D721Med (cell line): ENCODE results near the gene NECTIN2.

Experiments used
- DNase-seq: peaks from one replicate; pipeline ENCODE4 v3.0.0; 2011; ENCODE audit warnings: low spot score; ENCODE audit not compliant: insufficient read length
- FAIRE-seq: peaks from 2 replicates; lab custom pipeline; 2011; peaks lifted over from hg19 to GRCh38; lab: Jason Lieb, UNC
- TF ChIP-seq, protein P1 (sequence below): IDR thresholded peaks from 2 replicates; pipeline ENCODE4 v1.5.1; 2012; ENCODE audit warnings: mild to moderate bottlenecking, control low read depth; ENCODE audit not compliant: insufficient read depth; ENCODE audit errors: missing control alignments

Gene NECTIN2

DNA sequence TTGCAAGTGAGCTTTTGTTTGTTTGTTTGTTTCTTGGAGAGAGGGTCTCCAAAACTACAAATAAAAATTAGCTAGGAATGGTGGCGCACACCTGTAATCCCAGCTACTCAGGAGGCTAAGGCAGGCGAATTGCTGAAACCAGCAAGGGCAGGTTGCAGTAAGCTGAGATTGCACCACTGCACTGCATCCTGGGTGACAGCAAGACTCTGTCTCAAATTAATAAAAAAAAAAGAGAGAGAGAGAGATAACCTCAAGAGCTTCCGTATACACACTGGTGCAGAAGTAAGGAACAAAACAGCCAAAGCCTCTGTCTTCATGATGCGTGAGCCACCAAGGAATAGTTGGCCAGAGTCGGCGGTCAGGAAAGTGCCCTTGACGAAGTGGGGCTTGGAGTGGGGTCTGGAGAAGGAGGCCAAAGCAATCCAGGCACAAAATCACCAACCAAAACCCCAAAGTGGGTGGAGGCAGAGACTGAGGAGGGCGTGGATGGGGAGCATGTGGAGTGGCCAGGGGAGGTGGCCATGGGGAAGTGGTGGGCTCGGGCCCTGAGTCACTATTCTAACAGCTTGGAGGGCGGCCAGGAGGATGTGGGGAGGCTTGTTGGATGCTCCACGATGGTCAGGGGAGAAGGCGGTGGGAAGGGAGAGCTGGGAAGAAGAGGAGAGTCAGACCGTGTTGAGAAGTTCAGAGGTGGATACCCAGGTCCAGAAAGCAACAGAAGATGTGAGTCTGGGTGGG, 23.8 kb downstream of the NECTIN2 start:
- TF ChIP-seq, protein P1, sequence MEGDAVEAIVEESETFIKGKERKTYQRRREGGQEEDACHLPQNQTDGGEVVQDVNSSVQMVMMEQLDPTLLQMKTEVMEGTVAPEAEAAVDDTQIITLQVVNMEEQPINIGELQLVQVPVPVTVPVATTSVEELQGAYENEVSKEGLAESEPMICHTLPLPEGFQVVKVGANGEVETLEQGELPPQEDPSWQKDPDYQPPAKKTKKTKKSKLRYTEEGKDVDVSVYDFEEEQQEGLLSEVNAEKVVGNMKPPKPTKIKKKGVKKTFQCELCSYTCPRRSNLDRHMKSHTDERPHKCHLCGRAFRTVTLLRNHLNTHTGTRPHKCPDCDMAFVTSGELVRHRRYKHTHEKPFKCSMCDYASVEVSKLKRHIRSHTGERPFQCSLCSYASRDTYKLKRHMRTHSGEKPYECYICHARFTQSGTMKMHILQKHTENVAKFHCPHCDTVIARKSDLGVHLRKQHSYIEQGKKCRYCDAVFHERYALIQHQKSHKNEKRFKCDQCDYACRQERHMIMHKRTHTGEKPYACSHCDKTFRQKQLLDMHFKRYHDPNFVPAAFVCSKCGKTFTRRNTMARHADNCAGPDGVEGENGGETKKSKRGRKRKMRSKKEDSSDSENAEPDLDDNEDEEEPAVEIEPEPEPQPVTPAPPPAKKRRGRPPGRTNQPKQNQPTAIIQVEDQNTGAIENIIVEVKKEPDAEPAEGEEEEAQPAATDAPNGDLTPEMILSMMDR: no peak
- DNase-seq: no peak
- no peak for FAIRE-seq

DNA sequence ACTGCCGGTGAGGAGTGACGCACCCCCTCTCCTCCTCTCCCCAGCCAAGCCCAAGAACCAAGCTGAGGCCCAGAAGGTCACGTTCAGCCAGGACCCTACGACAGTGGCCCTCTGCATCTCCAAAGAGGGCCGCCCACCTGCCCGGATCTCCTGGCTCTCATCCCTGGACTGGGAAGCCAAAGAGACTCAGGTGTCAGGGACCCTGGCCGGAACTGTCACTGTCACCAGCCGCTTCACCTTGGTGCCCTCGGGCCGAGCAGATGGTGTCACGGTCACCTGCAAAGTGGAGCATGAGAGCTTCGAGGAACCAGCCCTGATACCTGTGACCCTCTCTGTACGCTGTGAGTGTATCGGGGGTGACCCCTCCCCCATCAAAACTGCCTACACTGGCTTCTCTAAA, 25.7 kb downstream of the NECTIN2 start:
- DNase-seq (no peak), FAIRE-seq (no peak)
- TF ChIP-seq, protein P1: no peak

DNA sequence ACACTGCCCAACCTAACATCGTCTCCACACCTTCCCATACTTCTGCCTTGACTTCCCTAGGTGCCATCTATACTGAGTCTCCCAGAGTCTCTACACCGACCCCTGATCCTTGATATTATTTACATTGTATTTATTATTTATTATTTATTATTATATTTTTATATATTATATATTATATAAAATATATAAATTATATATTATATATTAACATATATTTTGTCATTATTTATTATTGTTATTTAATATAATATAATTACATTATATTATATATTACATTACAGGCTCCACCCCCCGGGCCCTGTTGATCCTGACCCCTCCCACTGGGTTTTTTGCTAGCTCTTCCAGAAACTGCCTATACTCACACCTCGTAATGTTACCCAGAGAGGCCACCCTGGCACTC, 26.6 kb downstream of the NECTIN2 start:
- TF ChIP-seq, protein P1: no peak
- no peak for FAIRE-seq
- DNase-seq: no peak

DNA sequence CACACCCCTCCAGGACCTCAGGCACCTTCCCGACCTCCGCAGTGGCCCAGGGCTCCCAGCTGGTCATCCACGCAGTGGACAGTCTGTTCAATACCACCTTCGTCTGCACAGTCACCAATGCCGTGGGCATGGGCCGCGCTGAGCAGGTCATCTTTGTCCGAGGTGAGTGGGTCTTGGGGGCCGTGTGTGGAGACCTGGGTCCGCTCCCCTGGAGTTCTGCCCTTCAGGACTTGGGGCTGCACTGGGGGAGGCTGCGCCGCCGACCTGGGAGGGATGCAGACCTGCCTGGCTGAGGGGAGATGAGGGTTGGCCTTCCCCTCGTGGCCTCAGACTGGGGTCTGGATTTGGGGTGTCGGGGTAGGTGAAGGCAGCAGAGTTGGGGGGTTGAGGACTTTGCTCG, 28.2 kb downstream of the NECTIN2 start:
- no peak for FAIRE-seq
- no peak for DNase-seq
- TF ChIP-seq, protein P1: no peak

DNA sequence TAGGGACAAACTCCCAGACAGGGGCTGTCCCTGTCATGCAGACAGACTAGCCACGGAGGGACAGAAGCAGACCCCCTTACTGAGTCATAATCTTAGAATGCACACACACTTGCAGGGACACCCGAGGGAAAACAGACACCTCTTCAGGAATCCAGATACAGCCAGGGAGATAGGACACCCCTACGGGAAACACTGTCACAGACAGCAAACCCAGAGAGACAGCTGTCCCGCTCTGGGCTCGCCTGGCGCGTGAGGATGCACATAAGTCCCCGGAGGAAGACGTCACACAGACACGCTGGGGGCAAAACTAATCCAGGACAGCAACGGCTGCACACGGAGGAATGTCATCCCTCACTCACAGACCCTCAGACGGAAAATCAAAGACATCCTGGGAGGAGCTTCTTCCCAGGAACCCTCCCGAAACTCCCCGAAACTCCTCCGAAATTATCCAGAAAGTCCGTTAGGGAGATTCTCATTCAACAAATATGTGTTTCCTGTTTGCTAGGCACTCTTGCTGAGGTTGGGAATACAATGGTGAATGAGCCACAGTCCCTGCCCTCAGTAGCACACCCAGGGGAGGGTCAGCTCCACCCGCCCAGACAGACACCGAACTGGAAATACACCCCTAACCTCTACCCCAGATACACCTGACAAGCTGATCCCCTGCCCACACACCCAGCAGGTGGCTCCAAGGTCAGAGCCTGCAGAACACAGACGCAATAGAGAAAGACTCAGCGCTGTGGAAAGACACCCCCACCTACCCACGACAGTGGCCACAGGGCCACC, 29.8 kb downstream of the NECTIN2 start:
- no peak for DNase-seq
- FAIRE-seq: no peak
- TF ChIP-seq, protein P1: no peak

DNA sequence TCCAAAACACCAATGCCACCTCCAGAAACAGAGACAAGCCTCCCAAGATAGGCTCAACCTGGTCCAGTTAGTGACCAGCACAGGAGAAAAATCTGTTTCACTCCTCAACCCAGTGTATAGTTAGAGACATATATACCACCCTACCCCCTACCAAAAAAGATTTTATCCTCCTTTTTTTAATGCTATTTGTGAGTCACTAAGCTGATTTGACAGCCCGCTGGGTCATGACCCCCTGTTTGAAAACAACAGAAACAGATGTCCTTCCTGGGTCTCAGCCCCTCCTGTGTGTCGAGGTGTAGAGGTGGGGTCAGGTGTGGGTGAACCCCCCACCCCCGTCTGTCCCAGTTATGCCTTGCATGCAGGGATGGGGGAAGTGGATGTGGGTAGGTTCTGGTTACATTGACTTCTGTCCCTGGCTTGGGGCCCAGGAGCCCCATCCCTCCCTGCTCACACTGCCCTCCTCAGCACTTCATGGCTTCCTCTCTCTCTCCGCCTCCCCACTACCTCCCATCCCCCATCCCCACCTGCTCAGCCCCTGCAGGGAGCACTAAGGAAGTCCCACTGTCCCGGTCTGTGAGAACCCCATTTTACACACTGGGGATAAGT, 30.9 kb downstream of the NECTIN2 start:
- TF ChIP-seq, protein P1: no peak
- DNase-seq: no peak
- FAIRE-seq: no peak
